ENCODE data around the gene EDA. TPM values are rescaled to one million over a fixed set of nuclear protein-coding genes. Genes with fewer than 3 reads are reported as not detected.

EDA gene
- total and polyA plus RNA-seq, 2 donors (not counting 1 experiment from before 2014, with no cell fraction given), result 0.04 to 1.2 TPM

- H3K9me3 ChIP-seq (ENCODE audit: control extremely low read depth in 1 of 3, control insufficient read depth in 2 of 3, insufficient read depth in 1 of 3, low read length in 2 of 3), result no peaks in the 10 kb centered on the region
- no peaks in the 10 kb centered on the region for H4K20me1 ChIP-seq (ENCODE audit: control insufficient read depth, insufficient read depth, low read length, poor library complexity, severe bottlenecking)
- H3K4me2 ChIP-seq (replicated peaks; ENCODE audit: low read depth, low read length, poor library complexity, severe bottlenecking), result no peak overlapping the region
- no peak overlapping the region for H2AFZ ChIP-seq (ENCODE audit: insufficient read depth, low read depth, low read length, poor library complexity, severe bottlenecking)
- Mint-ChIP-seq H3K4me3 (no peak overlapping the region), H3K9me3 (ENCODE audit: insufficient read depth) (no peaks in the 10 kb centered on the region), H3K27me3 (peaks cover 7% of the 10 kb centered on the region), H3K27ac (no peak overlapping the region), H3K4me1 (no peaks in the 10 kb centered on the region)
- ChIA-PET POLR2A (no interaction called here), CTCF (interaction anchor here (1.0 to 2.5 kb wide), 3 partner anchors 16 to 492 kb away, joined by 3 to 9 read pairs (median 3); no protein-coding TSS in a partner anchor)
- WGBS (ENCODE audit: insufficient coverage), result 67% methylated on average over 1 of the region's 4 CpGs
- H3K4me3 ChIP-seq (ENCODE audit: control extremely low read depth in 1 of 5, extremely low read depth in 1 of 5, insufficient read depth in 1 of 5, low read depth in 2 of 5, low read length in 4 of 5), result no peak overlapping the region
- H3K9ac ChIP-seq (ENCODE audit: low read length), result no peak overlapping the region
- H3K27ac ChIP-seq (ENCODE audit: low read length in 2 of 2), result no peak overlapping the region
- H3K4me1 ChIP-seq (ENCODE audit: control insufficient read depth in 2 of 2, insufficient read depth in 2 of 2, low read length in 2 of 2), result no peaks in the 10 kb centered on the region
- ATAC-seq (ENCODE audit: low read depth), result no peak
- intact Hi-C loops (cut with micrococcal nuclease), result loop anchor here (5.0 kb wide), 1 partner anchor 493 kb away; no protein-coding TSS in a partner anchor
- DNase-seq, result no peak
- TF ChIP-seq CTCF (IDR thresholded peaks at IDR 0.05) (no peak), EZH2 (IDR thresholded peaks at IDR 0.05; ENCODE audit: borderline replicate concordance, insufficient read depth, low read depth, low read length, poor library complexity, severe bottlenecking) (no peak)
- no peaks in the 10 kb centered on the region for H3K79me2 ChIP-seq (ENCODE audit: control insufficient read depth, insufficient read depth, low read length)
- H3K27me3 ChIP-seq (replicated peaks in 1 of 4; ENCODE audit: control extremely low read depth in 1 of 4, control insufficient read depth in 3 of 4, insufficient read depth in 4 of 4, low read length in 3 of 4), result no peaks in the 10 kb centered on the region
- no peaks in the 10 kb centered on the region for H3K36me3 ChIP-seq (replicated peaks in 1 of 2; ENCODE audit: control extremely low read depth in 1 of 2, control insufficient read depth in 1 of 2, extremely low read depth in 1 of 2, insufficient read depth in 2 of 2, low read length in 1 of 2)
Observed at GRCh38 chrX:70029863-70030262, 413.9 kb downstream of the EDA start.

GRCh38 chrX:70030301-70030767, 414.4 kb downstream of the EDA start:
- POLR2A ChIA-PET, result no interaction called here
- Histone ChIP-seq H3K9ac (ENCODE audit: low read length) (no peak overlapping the region), H3K4me1 (ENCODE audit: control insufficient read depth in 2 of 2, insufficient read depth in 2 of 2, low read length in 2 of 2) (no peaks in the 10 kb centered on the region), H3K36me3 (replicated peaks in 1 of 2; ENCODE audit: control extremely low read depth in 1 of 2, control insufficient read depth in 1 of 2, extremely low read depth in 1 of 2, insufficient read depth in 2 of 2, low read length in 1 of 2) (no peaks in the 10 kb centered on the region), H3K27ac (ENCODE audit: low read length in 2 of 2) (no peak overlapping the region), H2AFZ (ENCODE audit: insufficient read depth, low read depth, low read length, poor library complexity, severe bottlenecking) (no peak overlapping the region), H3K27me3 (replicated peaks in 1 of 4; ENCODE audit: control extremely low read depth in 1 of 4, control insufficient read depth in 3 of 4, insufficient read depth in 4 of 4, low read length in 3 of 4) (no peaks in the 10 kb centered on the region), H3K4me2 (replicated peaks; ENCODE audit: low read depth, low read length, poor library complexity, severe bottlenecking) (no peak overlapping the region), H3K4me3 (ENCODE audit: control extremely low read depth in 1 of 5, extremely low read depth in 1 of 5, insufficient read depth in 1 of 5, low read depth in 2 of 5, low read length in 4 of 5) (no peak overlapping the region), H4K20me1 (ENCODE audit: control insufficient read depth, insufficient read depth, low read length, poor library complexity, severe bottlenecking) (no peaks in the 10 kb centered on the region), H3K9me3 (ENCODE audit: control extremely low read depth in 1 of 3, control insufficient read depth in 2 of 3, insufficient read depth in 1 of 3, low read length in 2 of 3) (no peaks in the 10 kb centered on the region), H3K79me2 (ENCODE audit: control insufficient read depth, insufficient read depth, low read length) (no peaks in the 10 kb centered on the region)
- Mint-ChIP-seq H3K4me3 (no peak overlapping the region), H3K27ac (no peak overlapping the region), H3K9me3 (ENCODE audit: insufficient read depth) (no peaks in the 10 kb centered on the region), H3K27me3 (peaks cover 7% of the 10 kb centered on the region), H3K4me1 (no peaks in the 10 kb centered on the region)
- TF ChIP-seq CTCF (IDR thresholded peaks at IDR 0.05), result peak; percentile 34
- TF ChIP-seq EZH2 (IDR thresholded peaks at IDR 0.05; ENCODE audit: borderline replicate concordance, insufficient read depth, low read depth, low read length, poor library complexity, severe bottlenecking), result no peak
- ATAC-seq (ENCODE audit: low read depth), result no peak
- DNase-seq, result peak; percentile 28
- no CpG with 5 or more reads among the region's 4 CpGs for WGBS (ENCODE audit: insufficient coverage)
- intact Hi-C loops (cut with micrococcal nuclease), result loop anchor here (5.0 kb wide), 1 partner anchor 493 kb away; no protein-coding TSS in a partner anchor
- CTCF ChIA-PET, result interaction anchor here (1.0 to 2.5 kb wide), 3 partner anchors 16 to 493 kb away, joined by 3 to 9 read pairs (median 3); no protein-coding TSS in a partner anchor
